C4-2B (cell line): Measurements from ENCODE around the gene FXYD3.
A peak's percentile ranks its signal among the peaks of the same experiment; 100 is the strongest.

Source experiments
- CTCF ChIP-seq: fragments of 450-650 bp; conservative IDR thresholded peaks from 2 replicates; pipeline ENCODE4 v1.5.1; 2017; ENCODE audit warnings: mild to moderate bottlenecking
- ZFX ChIP-seq: fragments of 450-650 bp; IDR thresholded peaks from 2 replicates; pipeline ENCODE4 v1.6.1; 2017

DNA sequence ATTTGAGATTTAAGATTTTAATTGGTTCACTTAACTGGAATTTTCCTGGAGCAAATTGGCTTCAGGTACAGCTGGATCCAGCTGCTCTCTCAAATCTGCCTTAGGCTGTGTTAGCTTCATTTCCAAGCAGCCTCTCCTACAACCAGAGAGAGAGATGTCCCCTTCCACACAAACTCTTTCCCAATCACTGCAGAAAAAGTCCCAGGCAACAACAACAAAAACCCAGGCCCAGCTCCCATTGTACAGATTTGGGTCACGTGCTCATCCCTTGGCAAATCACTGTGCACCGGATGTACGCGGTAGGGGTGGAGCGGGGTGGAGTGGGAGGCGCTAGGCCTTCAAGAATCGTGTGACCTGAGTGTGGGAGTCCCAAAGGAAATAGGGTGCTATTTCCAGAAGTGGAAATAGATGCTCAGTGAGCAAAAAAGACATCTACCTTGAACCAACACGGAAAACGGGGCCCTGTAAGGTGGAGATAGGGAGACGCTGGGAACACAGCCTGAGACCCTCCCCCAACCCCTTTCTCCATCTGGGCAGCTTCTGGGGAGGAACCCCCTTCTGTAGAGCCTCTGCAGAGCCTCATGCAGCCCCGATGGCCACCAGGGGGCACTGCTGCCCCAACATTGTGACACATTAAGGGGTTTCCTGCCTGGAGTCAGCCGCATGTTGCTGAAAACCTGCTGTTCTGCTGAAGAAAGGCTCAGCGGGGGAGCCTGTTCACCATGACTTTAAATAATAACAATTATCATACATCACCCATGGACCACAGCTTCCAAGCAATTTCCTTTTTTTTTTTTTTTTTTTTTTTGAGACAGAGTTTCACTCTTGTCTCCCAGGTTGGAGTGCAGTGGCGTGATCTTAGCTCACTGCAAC lies 48.7 kb upstream of the FXYD3 start:
- TF ChIP-seq CTCF (peak; percentile 91), ZFX (no peak)
